K562 (cell line): ENCODE measurements around the gene PACSIN3. TPM values are rescaled to one million over a fixed set of nuclear protein-coding genes. Genes with fewer than 3 reads are reported as not detected.

Source experiments
- BRF1 ChIP-seq: IDR thresholded peaks from 3 replicates; pipeline ENCODE4 v1.6.1; 2011; ENCODE audit warnings: borderline replicate concordance, mild to moderate bottlenecking; ENCODE audit not compliant: insufficient read length; ENCODE audit errors: extremely low read depth
- HOXB6 ChIP-seq: fragments of 250-450 bp; sonication (Bioruptor Pico); IDR thresholded peaks from 2 replicates; pipeline ENCODE4 v1.5.1; 2022; ENCODE audit warnings: mild to moderate bottlenecking, borderline replicate concordance
- MAZ ChIP-seq, 2 experiments: fragments of 450-650 bp in 1 of 2; sonication (generic) in 1 of 2; formaldehyde crosslinking; IDR thresholded peaks in 1 of 2; conservative IDR thresholded peaks in 1 of 2; 2 replicates each; pipeline versions ENCODE4 v1.4.0 to v1.5.0; 2020; ENCODE audit warnings: mild to moderate bottlenecking in 1 of 2, missing genetic modification reagents in 1 of 2
- MED1 ChIP-seq: sonication (generic); formaldehyde crosslinking; IDR thresholded peaks from 2 replicates; pipeline ENCODE4 v1.8.1; 2023; ENCODE audit warnings: missing genetic modification reagents, borderline replicate concordance
- MEIS2 ChIP-seq: fragments of 450-650 bp; IDR thresholded peaks from 2 replicates; pipeline ENCODE4 v1.6.1; 2014; ENCODE audit warnings: mild to moderate bottlenecking; ENCODE audit not compliant: partially characterized antibody
- NR2C1 ChIP-seq, 2 experiments: fragments of 450-650 bp; IDR thresholded peaks; 2 replicates each; pipeline ENCODE4 v1.6.1; 2017; ENCODE audit warnings: mild to moderate bottlenecking in 2 of 2, antibody characterized with exemption in 1 of 2, inconsistent platforms in 1 of 2, missing compliant biosample characterization in 1 of 2, missing genetic modification characterization in 1 of 2
- PHF21A ChIP-seq: fragments of 450-650 bp; IDR thresholded peaks from 2 replicates; pipeline ENCODE4 v1.6.1; 2017; ENCODE audit warnings: low read depth, borderline replicate concordance
- PHF8 ChIP-seq: fragments of 200-600 bp; sonication (generic); IDR thresholded peaks from 2 replicates; pipeline ENCODE4 v1.6.1; 2012; ENCODE audit warnings: mixed run types, mild to moderate bottlenecking, inconsistent platforms, low read length, moderate library complexity, borderline replicate concordance
- SMC3 ChIP-seq: conservative IDR thresholded peaks from 2 replicates; pipeline ENCODE4 v1.6.1; 2011; ENCODE audit warnings: low read depth, low read length, improper control_type of control experiment; ENCODE audit not compliant: insufficient read depth
- TCF3 ChIP-seq: sonication (generic); formaldehyde crosslinking; IDR thresholded peaks from 2 replicates; pipeline ENCODE4 v1.4.0; 2020; ENCODE audit warnings: mild to moderate bottlenecking, missing genetic modification reagents
- TCF7L2 ChIP-seq: fragments of 150-350 bp; IDR thresholded peaks from 2 replicates; pipeline ENCODE4 v1.6.1; 2016; ENCODE audit warnings: low read depth, mild to moderate bottlenecking, low read length, moderate library complexity
- polyA plus RNA-seq, 8 experiments: library from polyadenylated mRNA; depleted of rRNA in 4 of 8; stranded (reverse) in 5 of 8; unstranded in 3 of 8; fragments of >200 nt; fragmentation: Nextera tagmentation in 2 of 8; fragmentation: Illumina TruSeq in 1 of 8; extraction: Ambion mirVana in 2 of 8; extraction: Trizol in 1 of 8; gene quantifications; 2 replicates each; pipeline versions ENCODE4 v1.2.1 to v1.2.3, GENCODE V29; 2011 to 2014; ENCODE audit warnings: inconsistent platforms in 1 of 8, missing spikeins in 1 of 8
- total RNA-seq, 7 experiments: library from RNA; depleted of rRNA in 6 of 7; stranded (reverse); fragments of >200 nt in 6 of 7; fragmentation: Illumina TruSeq in 2 of 7; extraction: Trizol in 2 of 7; gene quantifications; 2 replicates each; pipeline versions ENCODE4 v1.2.1 to v1.2.3, GENCODE V29; 2011 to 2021; ENCODE audit warnings: low replicate concordance in 1 of 7
- TF ChIP-seq, protein P1 (sequence below): sonication (generic); formaldehyde crosslinking; IDR thresholded peaks from 2 replicates; pipeline ENCODE4 v1.9.0; 2022; ENCODE audit warnings: mild to moderate bottlenecking, missing genetic modification reagents
- TF ChIP-seq, protein P2 (sequence below): fragments of 250-450 bp; sonication (Bioruptor Pico); IDR thresholded peaks from 2 replicates; pipeline ENCODE4 v1.9.0; 2021; ENCODE audit warnings: mild to moderate bottlenecking
- TF ChIP-seq, protein P3 (sequence below), 3 experiments: fragments of 200-800 bp in 1 of 3; sonication (Bioruptor generic) in 1 of 3; sonication (generic) in 1 of 3; formaldehyde crosslinking in 1 of 3; IDR thresholded peaks; 2 replicates each; pipeline versions ENCODE4 v1.6.1 to v1.8.0; 2016 to 2022; ENCODE audit warnings: mild to moderate bottlenecking in 2 of 3, missing compliant biosample characterization in 2 of 3, missing genetic modification characterization in 2 of 3, missing genetic modification reagents in 1 of 3

PACSIN3 gene
- total and polyA plus RNA-seq, 9 of the 15 experiments (the other 6 are each of a cell fraction or from before 2014, with no cell fraction given), result 0.13 to 18.1 (median 7.1) TPM

DNA sequence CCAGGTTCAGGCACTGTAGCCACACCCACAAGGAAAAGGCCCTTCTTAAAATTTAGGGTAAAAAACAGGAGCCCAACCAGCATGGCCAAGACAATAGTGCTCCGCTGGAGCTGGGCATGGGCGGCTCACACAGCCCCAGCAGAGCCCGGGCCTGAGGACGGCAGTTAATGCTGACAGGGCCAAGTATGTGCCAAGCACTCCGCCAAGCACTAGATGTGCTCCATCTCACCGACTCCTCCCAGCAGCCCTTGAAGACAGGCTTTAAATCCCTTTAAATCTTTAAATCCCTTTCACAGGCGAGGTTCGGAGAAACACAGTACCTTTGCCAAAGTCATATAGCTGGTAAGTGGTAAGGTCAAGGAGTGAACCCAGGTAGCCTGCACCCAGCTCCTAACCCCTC, 14.4 kb downstream of the PACSIN3 start (continued):
- TF ChIP-seq MAZ (CRISPR knock-in tag; conservative IDR thresholded peaks at IDR 0.05 in 1 of 2, IDR thresholded peaks at IDR 0.05 in 1 of 2) (no peak), NR2C1 (IDR thresholded peaks at IDR 0.05) (no peak), NR2C1 (tag; IDR thresholded peaks at IDR 0.05) (no peak), SMC3 (no peak), TCF3 (CRISPR knock-in tag) (no peak), PHF8 (no peak), MED1 (CRISPR knock-in tag) (no peak), MEIS2 (no peak), HOXB6 (CRISPR knock-in tag) (no peak), TCF7L2 (no peak), BRF1 (no peak), PHF21A (no peak)
- TF ChIP-seq, protein P1, sequence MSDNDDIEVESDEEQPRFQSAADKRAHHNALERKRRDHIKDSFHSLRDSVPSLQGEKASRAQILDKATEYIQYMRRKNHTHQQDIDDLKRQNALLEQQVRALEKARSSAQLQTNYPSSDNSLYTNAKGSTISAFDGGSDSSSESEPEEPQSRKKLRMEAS, result no peak
- TF ChIP-seq, protein P2, sequence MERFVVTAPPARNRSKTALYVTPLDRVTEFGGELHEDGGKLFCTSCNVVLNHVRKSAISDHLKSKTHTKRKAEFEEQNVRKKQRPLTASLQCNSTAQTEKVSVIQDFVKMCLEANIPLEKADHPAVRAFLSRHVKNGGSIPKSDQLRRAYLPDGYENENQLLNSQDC (CRISPR knock-in tag), result no peak
- TF ChIP-seq, protein P3, sequence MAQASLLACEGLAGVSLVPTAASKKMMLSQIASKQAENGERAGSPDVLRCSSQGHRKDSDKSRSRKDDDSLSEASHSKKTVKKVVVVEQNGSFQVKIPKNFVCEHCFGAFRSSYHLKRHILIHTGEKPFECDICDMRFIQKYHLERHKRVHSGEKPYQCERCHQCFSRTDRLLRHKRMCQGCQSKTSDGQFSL (CRISPR knock-in tag; IDR thresholded peaks at IDR 0.05), result no peak
- TF ChIP-seq, protein P3 (tag; IDR thresholded peaks at IDR 0.05), result no peak
